ENCODE results near the gene MTG2. TPM values are rescaled to one million over a fixed set of nuclear protein-coding genes. Genes with fewer than 3 reads are reported as not detected.
A peak's percentile ranks its signal among the peaks of the same experiment; 100 is the strongest.

The MTG2 gene
- total RNA-seq, 1 donor from 2014 or later: 31.5 TPM

- Mint-ChIP-seq H3K9me3 (ENCODE audit: unreplicated experiment) (no peaks in the 10 kb centered on the region), H3K27me3 (ENCODE audit: low read depth, unreplicated experiment) (no peaks in the 10 kb centered on the region), H3K27ac (ENCODE audit: unreplicated experiment) (peak overlapping the region; percentile 48), H3K4me1 (ENCODE audit: low read depth, unreplicated experiment) (peaks cover 19% of the 10 kb centered on the region), H3K36me3 (ENCODE audit: low read depth, unreplicated experiment) (peaks cover 3% of the 10 kb centered on the region), H3K4me3 (ENCODE audit: unreplicated experiment) (peak overlapping the region; percentile 90)
- peak overlapping the region; percentile 55 for H3K27ac ChIP-seq (ENCODE audit: low read depth, low read length)
- H3K79me2 ChIP-seq (ENCODE audit: insufficient read depth, low read length): peaks cover 92% of the 10 kb centered on the region
- peak overlapping the region; percentile 94 for H3K9ac ChIP-seq (ENCODE audit: low read length)
- peaks cover 80% of the 10 kb centered on the region for H4K20me1 ChIP-seq (ENCODE audit: insufficient read depth, low read length)
- peak overlapping the region; percentile 99 for H3K4me2 ChIP-seq (ENCODE audit: low read length)
- no peaks in the 10 kb centered on the region for H3K9me3 ChIP-seq (ENCODE audit: insufficient read depth, low read depth, low read length)
- peaks cover 24% of the 10 kb centered on the region for H3K4me1 ChIP-seq (ENCODE audit: insufficient read depth, low read length)
- FAIRE-seq (no peak), DNase-seq (ENCODE audit: low read depth) (peak; percentile 55)
- no peak for TF ChIP-seq EZH2 (IDR thresholded peaks at IDR 0.05; ENCODE audit: insufficient read depth, low read length)
- TF ChIP-seq, protein P1, sequence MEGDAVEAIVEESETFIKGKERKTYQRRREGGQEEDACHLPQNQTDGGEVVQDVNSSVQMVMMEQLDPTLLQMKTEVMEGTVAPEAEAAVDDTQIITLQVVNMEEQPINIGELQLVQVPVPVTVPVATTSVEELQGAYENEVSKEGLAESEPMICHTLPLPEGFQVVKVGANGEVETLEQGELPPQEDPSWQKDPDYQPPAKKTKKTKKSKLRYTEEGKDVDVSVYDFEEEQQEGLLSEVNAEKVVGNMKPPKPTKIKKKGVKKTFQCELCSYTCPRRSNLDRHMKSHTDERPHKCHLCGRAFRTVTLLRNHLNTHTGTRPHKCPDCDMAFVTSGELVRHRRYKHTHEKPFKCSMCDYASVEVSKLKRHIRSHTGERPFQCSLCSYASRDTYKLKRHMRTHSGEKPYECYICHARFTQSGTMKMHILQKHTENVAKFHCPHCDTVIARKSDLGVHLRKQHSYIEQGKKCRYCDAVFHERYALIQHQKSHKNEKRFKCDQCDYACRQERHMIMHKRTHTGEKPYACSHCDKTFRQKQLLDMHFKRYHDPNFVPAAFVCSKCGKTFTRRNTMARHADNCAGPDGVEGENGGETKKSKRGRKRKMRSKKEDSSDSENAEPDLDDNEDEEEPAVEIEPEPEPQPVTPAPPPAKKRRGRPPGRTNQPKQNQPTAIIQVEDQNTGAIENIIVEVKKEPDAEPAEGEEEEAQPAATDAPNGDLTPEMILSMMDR (IDR thresholded peaks at IDR 0.05; ENCODE audit: insufficient read depth, low read depth, low read length): no peak
- H3K27me3 ChIP-seq (ENCODE audit: insufficient read depth, low read length): no peaks in the 10 kb centered on the region
- H3K36me3 ChIP-seq (ENCODE audit: insufficient read depth, low read length): peaks cover 18% of the 10 kb centered on the region
- H2AFZ ChIP-seq (ENCODE audit: low read depth, low read length): peak overlapping the region; percentile 45
- peak overlapping the region; percentile 94 for H3K4me3 ChIP-seq (ENCODE audit: insufficient read depth, low read depth, low read length)
Measured at GRCh38 chr20:62143957-62144825, 38.6 kb upstream of the MTG2 start.

DNA sequence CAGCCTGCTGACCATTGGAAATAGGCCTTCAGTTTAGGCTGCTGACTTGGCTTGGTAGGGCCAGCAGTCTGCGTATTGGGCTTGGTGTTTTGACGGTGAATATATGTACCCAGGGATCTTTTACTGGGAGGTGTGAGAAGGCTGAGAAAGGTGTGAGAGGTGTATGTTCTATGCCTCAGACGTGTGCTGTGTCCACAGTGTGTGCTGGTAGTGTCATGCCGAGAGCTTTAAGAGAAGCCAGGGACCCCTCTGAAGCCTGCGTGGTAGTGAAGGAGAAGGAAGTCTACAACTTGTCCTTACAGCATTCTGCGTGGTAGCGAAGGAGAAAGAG, 37.2 kb upstream of the MTG2 start:
- Histone ChIP-seq H2AFZ (ENCODE audit: low read depth, low read length) (no peak overlapping the region), H3K79me2 (ENCODE audit: insufficient read depth, low read length) (peaks cover 92% of the 10 kb centered on the region), H3K36me3 (ENCODE audit: insufficient read depth, low read length) (peaks cover 3% of the 10 kb centered on the region), H3K4me1 (ENCODE audit: insufficient read depth, low read length) (peaks cover 29% of the 10 kb centered on the region), H3K9ac (ENCODE audit: low read length) (no peak overlapping the region), H3K27ac (ENCODE audit: low read depth, low read length) (no peak overlapping the region), H3K4me3 (ENCODE audit: insufficient read depth, low read depth, low read length) (no peak overlapping the region), H3K4me2 (ENCODE audit: low read length) (peak overlapping the region; percentile 99), H4K20me1 (ENCODE audit: insufficient read depth, low read length) (peaks cover 80% of the 10 kb centered on the region), H3K27me3 (ENCODE audit: insufficient read depth, low read length) (no peaks in the 10 kb centered on the region), H3K9me3 (ENCODE audit: insufficient read depth, low read depth, low read length) (no peaks in the 10 kb centered on the region)
- H3K27me3 Mint-ChIP-seq (ENCODE audit: low read depth, unreplicated experiment): no peaks in the 10 kb centered on the region
- H3K4me3 Mint-ChIP-seq (ENCODE audit: unreplicated experiment): peak overlapping the region; percentile 40
- no peaks in the 10 kb centered on the region for H3K9me3 Mint-ChIP-seq (ENCODE audit: unreplicated experiment)
- TF ChIP-seq, protein P1 (IDR thresholded peaks at IDR 0.05; ENCODE audit: insufficient read depth, low read depth, low read length): no peak
- TF ChIP-seq EZH2 (IDR thresholded peaks at IDR 0.05; ENCODE audit: insufficient read depth, low read length): no peak
- FAIRE-seq: no peak
- no peak overlapping the region for H3K27ac Mint-ChIP-seq (ENCODE audit: unreplicated experiment)
- DNase-seq (ENCODE audit: low read depth): no peak
- H3K4me1 Mint-ChIP-seq (ENCODE audit: low read depth, unreplicated experiment): peaks cover 23% of the 10 kb centered on the region
- no peaks in the 10 kb centered on the region for H3K36me3 Mint-ChIP-seq (ENCODE audit: low read depth, unreplicated experiment)

Data from astrocyte (in vitro differentiated cells and primary cell).